GM13976 (cell line): ENCODE results near the gene ATP11B.
"Not testable (repeated sequence)": the region's sequence is repeated elsewhere in the genome, so short reads cannot be mapped to it uniquely, and the experiment has no call there.

ENCODE experiments used
- DNase-seq: peaks from one replicate; pipeline ENCODE4 v3.0.0; 2012; ENCODE audit warnings: low spot score
- in situ Hi-C: fragments of 300-500 bp; cut with MboI; formaldehyde crosslinking; loops from one replicate; pipeline ENCODE4 v1.12.0; 2022; ENCODE audit warnings: low sequenced_read_pairs, mixed read lengths, inconsistent platforms; ENCODE audit not compliant: unreplicated experiment
- TF ChIP-seq, protein P1 (sequence below): IDR thresholded peaks from 2 replicates; pipeline ENCODE4 v1.5.1; 2012; ENCODE audit warnings: borderline replicate concordance, mild to moderate bottlenecking; ENCODE audit not compliant: insufficient read depth; ENCODE audit errors: extremely low read depth, missing control alignments, control extremely low read depth

Gene ATP11B

DNA sequence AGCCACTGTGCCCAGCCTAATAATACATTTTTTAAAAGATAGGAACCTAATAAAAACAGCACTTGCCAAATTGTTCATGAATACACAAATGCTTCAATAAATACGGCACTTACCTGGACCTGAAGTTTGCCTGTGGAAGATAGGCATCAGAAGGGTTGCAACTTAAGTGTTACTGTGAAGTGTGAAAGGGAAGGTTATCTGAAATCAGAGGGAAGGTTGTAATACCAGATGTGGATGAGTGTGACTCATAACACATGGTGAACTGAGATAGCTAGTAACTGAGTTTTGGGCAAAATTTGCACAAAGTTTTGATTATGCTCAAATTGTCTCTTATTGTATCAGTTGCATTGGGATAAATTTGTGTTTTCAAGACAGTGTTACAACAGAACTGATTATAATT is 68.0 kb downstream of the ATP11B start:
- TF ChIP-seq, protein P1, sequence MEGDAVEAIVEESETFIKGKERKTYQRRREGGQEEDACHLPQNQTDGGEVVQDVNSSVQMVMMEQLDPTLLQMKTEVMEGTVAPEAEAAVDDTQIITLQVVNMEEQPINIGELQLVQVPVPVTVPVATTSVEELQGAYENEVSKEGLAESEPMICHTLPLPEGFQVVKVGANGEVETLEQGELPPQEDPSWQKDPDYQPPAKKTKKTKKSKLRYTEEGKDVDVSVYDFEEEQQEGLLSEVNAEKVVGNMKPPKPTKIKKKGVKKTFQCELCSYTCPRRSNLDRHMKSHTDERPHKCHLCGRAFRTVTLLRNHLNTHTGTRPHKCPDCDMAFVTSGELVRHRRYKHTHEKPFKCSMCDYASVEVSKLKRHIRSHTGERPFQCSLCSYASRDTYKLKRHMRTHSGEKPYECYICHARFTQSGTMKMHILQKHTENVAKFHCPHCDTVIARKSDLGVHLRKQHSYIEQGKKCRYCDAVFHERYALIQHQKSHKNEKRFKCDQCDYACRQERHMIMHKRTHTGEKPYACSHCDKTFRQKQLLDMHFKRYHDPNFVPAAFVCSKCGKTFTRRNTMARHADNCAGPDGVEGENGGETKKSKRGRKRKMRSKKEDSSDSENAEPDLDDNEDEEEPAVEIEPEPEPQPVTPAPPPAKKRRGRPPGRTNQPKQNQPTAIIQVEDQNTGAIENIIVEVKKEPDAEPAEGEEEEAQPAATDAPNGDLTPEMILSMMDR, result no peak
- in situ Hi-C loops, result no loop called here
- no peak for DNase-seq

DNA sequence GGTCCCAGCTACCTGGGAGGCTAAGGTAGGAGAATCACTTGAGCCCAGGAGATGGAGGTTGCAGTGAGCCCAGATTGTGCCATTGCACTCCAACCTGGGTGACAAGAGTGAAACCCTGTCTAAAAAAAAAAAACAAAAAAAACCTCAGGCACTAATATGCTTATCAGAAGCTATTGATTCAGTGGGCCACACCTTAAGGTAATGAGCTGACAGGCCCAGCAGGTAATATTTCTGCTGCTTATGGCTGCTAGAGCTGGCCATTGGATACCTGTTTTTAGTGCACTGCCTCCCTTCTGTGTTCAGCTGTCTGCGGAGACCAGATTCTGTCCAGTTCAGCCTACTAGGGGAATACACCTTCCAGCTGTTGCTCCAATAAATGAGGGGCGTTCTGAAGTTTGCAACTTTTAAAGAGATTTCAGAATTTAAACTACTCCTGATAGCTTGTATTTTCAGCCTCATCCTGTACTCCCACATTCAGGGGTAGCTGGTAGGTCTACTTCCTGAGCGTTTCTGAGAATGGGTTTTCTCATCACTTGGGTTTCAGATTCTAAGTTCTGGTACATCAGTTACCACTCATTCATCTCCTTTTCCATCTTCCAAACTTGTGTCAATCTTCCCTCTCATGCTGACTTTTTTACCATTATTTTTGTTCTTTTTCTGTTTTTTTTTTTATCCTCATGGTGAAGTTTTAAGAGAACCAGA is 69.0 kb downstream of the ATP11B start:
- no peak for DNase-seq
- TF ChIP-seq, protein P1, result no peak
- in situ Hi-C loops, result no loop called here

DNA sequence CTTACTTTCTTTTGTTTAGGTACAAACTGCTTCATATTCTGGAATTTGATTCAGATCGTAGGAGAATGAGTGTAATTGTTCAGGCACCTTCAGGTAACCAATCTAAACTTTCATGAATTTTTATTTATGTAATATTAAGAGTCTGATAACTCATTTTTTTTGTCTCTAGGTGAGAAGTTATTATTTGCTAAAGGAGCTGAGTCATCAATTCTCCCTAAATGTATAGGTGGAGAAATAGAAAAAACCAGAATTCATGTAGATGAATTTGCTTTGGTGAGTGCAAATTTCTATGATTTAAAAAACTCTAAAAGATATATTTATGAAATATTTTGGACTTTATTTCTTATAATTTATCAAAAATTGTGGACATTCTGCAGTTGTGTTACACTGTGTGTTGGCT is 75.8 kb downstream of the ATP11B start:
- DNase-seq, result no peak
- TF ChIP-seq, protein P1, result no peak
- in situ Hi-C loops, result no loop called here

DNA sequence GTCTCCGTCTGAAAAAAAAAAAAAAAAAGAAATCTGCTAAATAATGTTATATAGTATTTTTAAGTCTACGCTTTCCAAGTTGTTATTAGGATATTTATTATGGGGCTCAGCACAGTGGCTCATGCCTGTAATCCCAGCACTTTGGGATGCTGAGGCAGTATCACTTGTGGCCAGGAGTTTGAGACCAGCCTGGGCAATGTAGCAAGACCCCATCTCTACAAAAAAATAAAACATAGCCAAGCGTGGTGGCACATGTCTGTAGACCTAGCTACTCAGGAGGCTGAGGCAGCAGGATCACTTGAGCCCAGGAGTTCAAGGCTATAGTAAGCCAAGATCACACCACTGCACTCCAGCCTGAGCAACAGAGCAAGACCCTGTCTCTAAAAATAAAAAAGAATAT is 77.6 kb downstream of the ATP11B start:
- DNase-seq, in situ Hi-C loops: not testable (repeated sequence)

DNA sequence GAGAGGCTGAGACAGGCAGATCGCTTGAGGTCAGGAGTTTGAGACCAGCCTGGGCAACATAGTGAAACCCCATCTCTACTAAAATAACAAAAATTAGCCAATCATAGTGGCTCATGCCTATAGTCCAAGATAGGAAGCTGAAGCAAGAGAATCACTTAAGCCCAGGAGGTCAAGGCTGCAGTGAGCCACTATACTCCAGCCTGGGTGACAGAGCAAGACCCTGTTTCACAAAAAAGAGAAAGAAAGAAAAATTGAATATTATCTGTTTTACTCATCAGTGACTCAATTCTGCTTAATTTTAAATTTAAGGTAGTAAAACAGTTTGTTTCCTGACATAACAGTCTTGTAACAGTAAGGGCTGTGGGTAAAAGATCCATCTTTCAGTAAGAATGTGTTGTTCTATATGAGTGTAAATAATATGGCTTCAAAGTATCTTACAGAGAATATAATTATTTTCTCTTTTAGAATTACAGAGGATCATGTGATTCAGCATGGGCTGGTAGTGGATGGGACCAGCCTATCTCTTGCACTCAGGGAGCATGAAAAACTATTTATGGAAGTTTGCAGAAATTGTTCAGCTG is 85.8 kb downstream of the ATP11B start:
- DNase-seq, result no peak
- TF ChIP-seq, protein P1, result no peak
- in situ Hi-C loops, result no loop called here

DNA sequence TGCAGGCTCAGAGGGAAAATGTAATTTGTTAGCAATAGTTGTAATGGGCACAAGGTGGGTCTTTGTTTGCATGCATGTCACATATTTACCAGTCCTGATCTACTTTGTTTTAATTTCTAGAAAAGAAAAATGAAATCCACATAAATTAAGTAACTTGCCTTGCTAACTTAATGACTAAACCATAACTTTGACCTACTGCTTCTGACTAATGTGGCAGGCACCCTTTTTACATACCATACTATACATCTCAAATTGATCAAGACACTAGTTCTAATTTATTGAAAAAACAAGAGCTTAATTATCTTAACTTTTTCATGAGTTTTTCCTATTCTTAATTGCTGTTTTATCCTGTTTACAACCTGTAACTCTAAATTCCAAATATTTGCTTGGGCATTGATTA is 93.2 kb downstream of the ATP11B start:
- in situ Hi-C loops, result no loop called here
- DNase-seq, result no peak
- TF ChIP-seq, protein P1, result no peak

DNA sequence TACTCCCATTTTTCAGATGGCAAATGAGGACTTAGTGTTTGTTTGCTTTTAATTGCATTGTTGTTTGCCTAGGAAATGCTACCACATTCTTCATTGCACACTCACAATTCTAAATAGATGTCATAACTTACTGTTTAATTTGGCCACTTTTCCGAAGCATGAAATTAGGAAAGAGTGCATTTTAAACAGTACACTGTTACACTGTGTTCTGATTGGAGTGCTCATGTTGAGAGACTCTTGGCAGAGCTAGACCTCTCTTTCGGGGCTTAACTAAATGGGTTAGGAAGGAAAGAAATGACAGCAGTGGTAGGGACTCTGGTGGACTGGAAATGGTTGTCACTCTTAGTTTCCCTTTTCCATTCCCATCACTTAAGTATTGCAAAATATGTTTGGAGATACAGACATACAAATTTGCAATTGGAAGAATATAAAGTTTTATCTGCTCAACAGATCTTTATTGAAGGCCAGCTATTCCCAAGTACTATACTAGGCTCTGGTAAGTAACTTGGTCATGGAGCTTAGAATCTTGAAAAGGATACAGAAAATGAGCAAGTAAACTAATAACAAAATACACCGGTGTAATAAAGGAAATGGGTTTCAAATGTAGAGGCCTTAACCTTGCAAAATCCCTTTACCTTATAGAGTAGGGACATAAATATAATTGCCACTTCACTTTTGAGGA is 96.8 kb downstream of the ATP11B start:
- DNase-seq, result no peak
- TF ChIP-seq, protein P1, result no peak
- in situ Hi-C loops, result loop anchor here (10.0 kb wide), 1 partner anchor 495 kb away; no protein-coding TSS in a partner anchor
